Ramos (cell line): ENCODE measurements around the gene ZNF557.

Source experiments
- in situ Hi-C: fragments of 300-500 bp; cut with MboI; formaldehyde crosslinking; loops from one replicate; pipeline ENCODE4 v1.14.3; 2022; ENCODE audit warnings: low sequenced_read_pairs; ENCODE audit not compliant: unreplicated experiment

Gene ZNF557

GRCh38 chr19:7119582-7119981, 50.1 kb downstream of the ZNF557 start:
- in situ Hi-C loops = no loop called here

- in situ Hi-C loops = no loop called here
Measured at GRCh38 chr19:7120499-7120898, 51.0 kb downstream of the ZNF557 start.

GRCh38 chr19:7122701-7123100, 53.2 kb downstream of the ZNF557 start:
- in situ Hi-C loops = no loop called here

- in situ Hi-C loops = no loop called here
Measured at GRCh38 chr19:7124782-7125181, 55.3 kb downstream of the ZNF557 start.

- in situ Hi-C loops = no loop called here
Measured at GRCh38 chr19:7125221-7125620, 55.7 kb downstream of the ZNF557 start.

GRCh38 chr19:7126132-7126531, 56.6 kb downstream of the ZNF557 start:
- in situ Hi-C loops = no loop called here

- in situ Hi-C loops = no loop called here
Measured at GRCh38 chr19:7130043-7130442, 60.5 kb downstream of the ZNF557 start.

- in situ Hi-C loops = no loop called here
Measured at GRCh38 chr19:7132054-7132453, 62.6 kb downstream of the ZNF557 start.

- in situ Hi-C loops = no loop called here
Measured at GRCh38 chr19:7137120-7137519, 67.6 kb downstream of the ZNF557 start.
